SU-DHL-6 (cell line): Measurements from ENCODE around the gene FLT1.

Experiments
- CTCF ChIP-seq: fragments of 200-600 bp; sonication (generic); IDR thresholded peaks from one replicate; pipeline ENCODE4 v1.5.1; 2017; ENCODE audit warnings: antibody characterized with exemption, mild to moderate bottlenecking, low read length, moderate library complexity; ENCODE audit not compliant: insufficient read depth, poor library complexity, severe bottlenecking
- EZH2phosphoT487 ChIP-seq: fragments of 200-600 bp; sonication (generic), shearing (Covaris generic); conservative IDR thresholded peaks from 2 replicates; pipeline ENCODE4 v1.6.1; 2018; ENCODE audit warnings: mild to moderate bottlenecking, antibody characterized with exemption, low read length, moderate library complexity, mixed read lengths

- TF ChIP-seq CTCF (no peak), EZH2phosphoT487 (no peak)
These were observed 49.1 kb upstream of the FLT1 start for GRCh38 chr13:28544026-28544425.
